Activated naive CD4-positive, alpha-beta T cell treated with anti-CD3 and anti-CD28 coated beads, Interleukin-2, amount 10 ng/mL, durations not matched to agents 7 days and 5 days (primary cell): Measurements from ENCODE around the gene RAD51B.

Experiments used
- CTCF ChIA-PET: fragments of 350-600 bp; sonication (Branson Sonifier 250); formaldehyde crosslinking; loops from one replicate; lab custom pipeline; 2021; ENCODE audit warnings: antibody characterized with exemption; lab: Charles Lee
- DNase-seq: peaks from one replicate; pipeline ENCODE4 v3.0.0-alpha.2; 2020
- H3K27ac Mint-ChIP-seq: one replicate; pipeline ENCODE4 v1.8.0; 2021; ENCODE audit warnings: mild to moderate bottlenecking, moderate library complexity, mixed read lengths
- H3K27me3 Mint-ChIP-seq: one replicate; pipeline ENCODE4 v1.8.0; 2021; ENCODE audit warnings: mild to moderate bottlenecking, mixed read lengths
- H3K36me3 Mint-ChIP-seq: one replicate; pipeline ENCODE4 v1.8.0; 2021; ENCODE audit warnings: mixed read lengths
- H3K4me1 Mint-ChIP-seq: one replicate; pipeline ENCODE4 v1.8.0; 2021; ENCODE audit warnings: mixed read lengths
- H3K4me3 Mint-ChIP-seq: one replicate; pipeline ENCODE4 v1.8.0; 2021; ENCODE audit warnings: mild to moderate bottlenecking, moderate library complexity, mixed read lengths
- H3K9me3 Mint-ChIP-seq: one replicate; pipeline ENCODE4 v1.8.0; 2021; ENCODE audit warnings: mixed read lengths

Gene RAD51B

DNA sequence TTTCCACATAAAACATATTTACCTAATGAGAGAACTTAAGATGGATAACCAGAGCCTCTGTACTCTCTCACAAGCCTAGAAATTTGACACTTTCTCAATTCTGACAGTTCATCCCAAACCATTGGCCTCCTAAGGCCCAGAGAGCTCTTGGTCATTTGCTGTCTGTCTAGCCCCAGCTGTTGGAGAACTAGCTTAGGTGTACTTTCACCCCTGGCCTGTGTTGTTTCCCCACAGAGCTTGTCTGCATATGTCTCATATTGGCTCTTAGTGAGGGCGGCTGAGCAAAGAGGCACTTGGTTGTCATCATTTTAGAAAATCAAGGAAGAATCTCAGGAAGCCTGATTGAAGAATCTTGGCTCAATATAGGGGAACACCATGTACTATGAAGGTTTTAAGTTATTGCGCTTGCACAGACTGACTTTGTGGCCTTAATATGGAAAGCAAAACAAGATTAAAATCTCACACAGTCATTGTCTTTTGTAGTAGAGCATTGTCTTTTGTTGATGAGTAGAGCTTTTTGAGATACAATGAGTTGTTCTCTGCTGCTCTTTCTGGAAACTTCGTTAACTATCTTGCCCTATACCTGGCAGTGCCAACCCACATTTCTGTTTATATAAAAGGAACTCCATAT, 324.6 kb downstream of the RAD51B start:
- Mint-ChIP-seq H3K27me3 (no peaks in the 10 kb centered on the region), H3K36me3 (peaks cover 5% of the 10 kb centered on the region), H3K9me3 (peaks cover 7% of the 10 kb centered on the region), H3K4me3 (no peak overlapping the region), H3K27ac (no peak overlapping the region), H3K4me1 (no peaks in the 10 kb centered on the region)
- DNase-seq = no peak
- CTCF ChIA-PET = no interaction called here

DNA sequence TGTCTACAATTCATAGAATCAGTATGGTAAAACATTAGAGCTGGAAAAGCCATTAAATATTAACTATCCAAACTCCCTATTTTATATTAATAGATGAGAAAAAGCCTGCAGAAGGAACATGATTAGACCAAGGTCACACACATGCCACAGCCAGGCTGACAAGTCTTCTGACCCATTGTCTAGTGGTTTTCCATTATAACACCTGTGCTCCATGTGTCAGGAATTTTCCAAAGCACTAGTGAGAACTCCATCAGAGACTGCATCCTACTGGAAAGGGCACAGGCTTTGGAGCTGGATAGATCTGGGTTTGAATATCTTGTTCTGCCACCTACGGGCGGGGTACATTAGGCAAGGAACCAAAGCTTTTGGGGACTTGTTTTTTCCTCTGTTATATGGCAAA, 325.5 kb downstream of the RAD51B start:
- CTCF ChIA-PET = no interaction called here
- no peak for DNase-seq

DNA sequence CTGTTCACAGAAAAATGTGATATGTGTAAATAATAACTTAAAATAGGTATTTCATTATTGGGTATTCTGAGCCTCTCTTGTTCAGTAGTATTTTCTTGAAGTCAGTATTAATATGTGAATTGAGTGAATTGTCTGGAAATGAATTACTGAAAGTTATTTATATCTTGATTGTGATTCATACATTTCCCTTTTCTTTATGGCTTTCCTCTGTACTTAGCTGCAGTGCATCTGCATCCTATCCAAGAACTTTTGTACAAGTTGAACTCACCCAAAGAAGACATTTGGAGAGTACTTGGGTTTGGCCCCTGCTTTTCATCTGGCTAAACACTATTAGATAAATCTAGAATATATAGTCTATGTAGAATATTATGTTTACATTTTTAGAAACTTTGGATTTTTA, 326.0 kb downstream of the RAD51B start:
- H3K4me3 Mint-ChIP-seq = no peak overlapping the region
- peaks cover 8% of the 10 kb centered on the region for H3K9me3 Mint-ChIP-seq
- no peaks in the 10 kb centered on the region for H3K27me3 Mint-ChIP-seq
- peaks cover 5% of the 10 kb centered on the region for H3K36me3 Mint-ChIP-seq
- no peak for DNase-seq
- CTCF ChIA-PET = no interaction called here
- no peaks in the 10 kb centered on the region for H3K4me1 Mint-ChIP-seq
- H3K27ac Mint-ChIP-seq = no peak overlapping the region

More for the DNA sequence above, 325.5 kb downstream of the RAD51B start:
- H3K27ac Mint-ChIP-seq = no peak overlapping the region
- no peak overlapping the region for H3K4me3 Mint-ChIP-seq
- peaks cover 7% of the 10 kb centered on the region for H3K9me3 Mint-ChIP-seq
- no peaks in the 10 kb centered on the region for H3K27me3 Mint-ChIP-seq
- H3K36me3 Mint-ChIP-seq = peaks cover 5% of the 10 kb centered on the region
- H3K4me1 Mint-ChIP-seq = no peaks in the 10 kb centered on the region

DNA sequence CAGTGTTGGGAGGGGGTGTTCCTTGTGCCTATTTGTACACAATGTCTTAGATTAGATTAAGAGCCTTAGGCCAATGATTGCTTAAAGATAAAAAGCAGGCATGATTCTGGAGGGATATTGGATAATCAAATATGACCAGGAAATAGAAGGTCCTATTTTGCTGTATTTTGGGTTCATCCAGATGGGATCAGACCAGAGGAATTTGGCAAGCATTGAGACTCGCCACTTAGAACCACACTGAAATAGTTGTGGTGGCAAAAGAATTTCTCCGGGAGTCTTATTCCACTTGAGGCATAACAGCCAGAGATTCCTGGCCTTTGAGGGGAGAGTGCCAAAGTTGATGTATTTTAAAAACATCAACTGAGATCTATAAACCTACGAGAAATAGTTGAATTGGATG, 327.2 kb downstream of the RAD51B start:
- Mint-ChIP-seq H3K27me3 (no peaks in the 10 kb centered on the region), H3K4me3 (no peak overlapping the region), H3K27ac (no peak overlapping the region), H3K9me3 (peaks cover 14% of the 10 kb centered on the region), H3K4me1 (no peaks in the 10 kb centered on the region), H3K36me3 (peaks cover 5% of the 10 kb centered on the region)
- CTCF ChIA-PET = interaction anchor here (0.9 kb wide), 1 partner anchor 213 kb away, joined by 3 read pairs; no protein-coding TSS in a partner anchor
- no peak for DNase-seq

DNA sequence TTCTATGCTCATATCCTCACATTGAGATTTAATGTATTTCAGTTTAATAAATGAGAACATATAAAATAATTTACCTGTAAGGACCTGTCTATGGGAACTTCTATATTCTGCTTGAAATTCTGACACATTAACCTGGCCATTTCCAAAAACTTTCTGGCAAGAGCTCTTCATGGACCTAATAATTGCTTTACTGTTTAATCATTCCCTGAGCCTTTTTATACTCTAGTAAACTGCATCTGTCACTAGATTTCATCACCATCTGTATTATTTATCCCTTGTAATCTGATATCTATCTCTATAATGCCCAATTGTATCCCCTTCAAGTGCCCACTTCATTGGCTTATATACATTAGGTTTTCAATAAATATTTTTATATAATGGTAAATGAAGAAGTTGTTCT, 327.7 kb downstream of the RAD51B start:
- CTCF ChIA-PET = interaction anchor here (0.9 kb wide), 1 partner anchor 214 kb away, joined by 3 read pairs; no protein-coding TSS in a partner anchor
- Mint-ChIP-seq H3K4me3 (no peak overlapping the region), H3K36me3 (peaks cover 8% of the 10 kb centered on the region), H3K27ac (no peak overlapping the region), H3K27me3 (no peaks in the 10 kb centered on the region), H3K4me1 (no peaks in the 10 kb centered on the region), H3K9me3 (peaks cover 18% of the 10 kb centered on the region)
- no peak for DNase-seq

DNA sequence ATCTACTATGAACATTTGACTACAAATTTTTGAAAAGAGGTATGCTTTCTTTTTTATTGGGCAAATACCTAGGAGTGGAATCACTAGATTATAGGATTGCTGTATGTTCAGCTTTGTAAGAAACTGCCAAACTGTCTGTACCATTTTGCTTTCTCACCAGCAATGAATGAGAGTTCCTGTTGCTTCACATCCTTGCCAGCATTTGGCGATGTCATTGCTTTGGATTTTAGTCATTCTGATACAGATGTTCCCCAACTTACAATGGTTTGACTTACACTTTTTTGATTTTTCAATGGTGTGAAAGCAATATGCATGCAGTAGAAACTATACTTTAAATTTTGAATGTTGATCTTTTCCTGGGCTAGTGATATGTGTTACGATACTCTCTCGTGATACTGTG, 328.7 kb downstream of the RAD51B start:
- no peak for DNase-seq
- no peak overlapping the region for H3K4me3 Mint-ChIP-seq
- H3K4me1 Mint-ChIP-seq = no peaks in the 10 kb centered on the region
- CTCF ChIA-PET = no interaction called here
- H3K36me3 Mint-ChIP-seq = peaks cover 8% of the 10 kb centered on the region
- H3K9me3 Mint-ChIP-seq = peaks cover 20% of the 10 kb centered on the region
- H3K27ac Mint-ChIP-seq = no peak overlapping the region
- no peaks in the 10 kb centered on the region for H3K27me3 Mint-ChIP-seq

DNA sequence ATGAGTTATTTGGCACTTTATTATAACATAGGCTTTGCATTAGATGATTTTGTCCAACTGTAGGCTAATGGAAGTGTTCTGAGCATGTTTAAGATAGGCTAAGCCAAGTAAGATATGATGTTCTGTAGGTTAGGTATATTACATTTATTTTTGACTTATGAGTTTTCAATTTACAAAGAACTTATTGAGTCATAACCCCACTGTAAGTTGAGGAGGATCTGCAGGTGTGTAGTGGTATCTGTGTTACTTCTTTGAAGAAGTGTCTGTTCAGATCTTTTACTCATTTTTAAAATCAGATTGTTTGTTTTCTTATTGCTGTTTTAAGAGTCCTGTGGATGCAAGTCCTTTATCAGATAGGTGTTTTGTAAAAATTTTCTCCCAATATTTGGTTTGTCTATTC, 329.2 kb downstream of the RAD51B start:
- H3K36me3 Mint-ChIP-seq = peaks cover 8% of the 10 kb centered on the region
- H3K27ac Mint-ChIP-seq = no peak overlapping the region
- no peaks in the 10 kb centered on the region for H3K27me3 Mint-ChIP-seq
- CTCF ChIA-PET = no interaction called here
- DNase-seq = no peak
- no peak overlapping the region for H3K4me3 Mint-ChIP-seq
- no peaks in the 10 kb centered on the region for H3K4me1 Mint-ChIP-seq
- H3K9me3 Mint-ChIP-seq = peaks cover 20% of the 10 kb centered on the region

DNA sequence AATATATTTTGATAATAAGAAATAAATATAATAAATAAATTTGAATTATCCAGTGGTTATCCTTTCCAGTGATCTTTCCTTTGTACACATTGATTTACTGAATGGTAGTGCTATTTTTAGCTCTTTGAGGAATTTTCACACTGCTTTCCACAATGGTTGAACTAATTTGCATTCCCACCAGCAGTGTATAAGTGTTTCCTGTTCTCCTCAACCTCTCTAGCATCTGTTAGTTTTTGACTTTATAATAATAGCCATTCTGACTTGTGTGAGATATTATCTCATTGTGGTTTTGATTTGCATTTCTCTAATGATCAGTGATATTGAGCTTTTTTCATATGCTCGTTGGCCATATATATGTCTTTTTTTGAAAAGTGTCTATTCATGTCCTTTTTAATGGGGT, 333.7 kb downstream of the RAD51B start:
- H3K4me3 Mint-ChIP-seq = no peak overlapping the region

DNA sequence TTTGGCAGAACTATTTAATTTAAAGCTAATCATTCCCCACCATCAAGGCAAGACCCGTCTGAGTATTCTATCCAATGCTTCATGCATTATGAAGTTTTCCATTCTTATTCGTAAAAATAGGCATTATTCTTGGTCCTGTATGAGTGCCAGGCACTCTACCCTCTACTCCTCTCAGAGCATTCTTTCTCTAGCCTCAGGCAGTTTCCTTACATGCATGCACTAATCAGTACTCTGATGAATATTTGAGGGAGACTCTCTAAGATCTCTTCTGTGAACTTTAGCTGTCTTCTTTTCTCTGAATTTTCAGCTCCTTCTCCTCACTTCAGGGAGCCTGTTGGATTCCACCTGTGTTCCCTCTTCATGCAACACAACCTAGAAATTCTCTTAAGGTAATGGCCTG, 334.7 kb downstream of the RAD51B start:
- CTCF ChIA-PET = no interaction called here
- peaks cover 3% of the 10 kb centered on the region for H3K36me3 Mint-ChIP-seq
- H3K9me3 Mint-ChIP-seq = peaks cover 20% of the 10 kb centered on the region

More for the DNA sequence above, 333.7 kb downstream of the RAD51B start:
- Mint-ChIP-seq H3K36me3 (peaks cover 5% of the 10 kb centered on the region), H3K27ac (no peak overlapping the region), H3K27me3 (no peaks in the 10 kb centered on the region), H3K4me1 (no peaks in the 10 kb centered on the region), H3K9me3 (peaks cover 27% of the 10 kb centered on the region)
- CTCF ChIA-PET = no interaction called here
- no peak for DNase-seq

DNA sequence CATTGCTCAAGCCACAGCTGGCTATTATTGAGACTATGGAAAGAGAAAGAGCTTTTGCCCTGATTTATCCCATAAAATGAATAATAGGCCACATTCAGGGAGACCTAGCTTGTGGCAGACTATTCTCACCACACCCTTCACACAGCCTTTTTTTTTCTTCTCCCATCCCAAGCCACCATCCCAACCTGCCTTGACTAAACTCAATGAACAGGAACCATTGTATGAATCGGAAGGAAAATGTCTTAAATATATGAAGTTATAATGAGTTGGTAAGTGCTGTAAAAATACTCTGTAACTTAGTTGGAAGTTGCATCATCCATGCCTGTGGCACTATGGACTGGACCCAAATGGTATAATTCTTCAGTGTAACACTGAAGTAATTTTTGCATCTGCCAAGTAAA, 338.4 kb downstream of the RAD51B start:
- H3K9me3 Mint-ChIP-seq = peaks cover 7% of the 10 kb centered on the region
- no peak overlapping the region for H3K27ac Mint-ChIP-seq
- no peaks in the 10 kb centered on the region for H3K4me1 Mint-ChIP-seq
- no peak overlapping the region for H3K4me3 Mint-ChIP-seq
- CTCF ChIA-PET = no interaction called here
- DNase-seq = no peak
- no peaks in the 10 kb centered on the region for H3K27me3 Mint-ChIP-seq
- no peaks in the 10 kb centered on the region for H3K36me3 Mint-ChIP-seq

More for the DNA sequence above, 334.7 kb downstream of the RAD51B start:
- DNase-seq = no peak
- no peak overlapping the region for H3K27ac Mint-ChIP-seq
- no peaks in the 10 kb centered on the region for H3K4me1 Mint-ChIP-seq
- no peak overlapping the region for H3K4me3 Mint-ChIP-seq
- no peaks in the 10 kb centered on the region for H3K27me3 Mint-ChIP-seq

DNA sequence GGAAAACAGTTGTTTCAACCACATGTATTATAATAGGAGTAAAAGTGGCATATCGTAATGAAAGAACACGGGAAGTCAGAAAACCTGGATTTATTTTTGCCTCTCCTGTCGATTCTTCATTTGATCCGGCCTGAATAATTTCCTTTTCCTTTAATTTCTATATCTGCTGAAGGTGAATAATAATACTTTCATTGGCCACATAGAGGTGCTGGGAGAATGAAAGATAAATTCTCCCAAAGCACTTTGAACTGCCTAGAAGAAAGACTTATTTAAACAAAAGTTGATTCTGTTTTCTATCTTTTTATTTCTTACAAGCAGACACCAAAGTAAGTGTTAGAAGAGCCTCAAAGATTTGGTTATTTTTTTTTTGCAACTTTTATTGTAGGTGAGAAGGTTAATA, 339.1 kb downstream of the RAD51B start:
- CTCF ChIA-PET = no interaction called here

DNA sequence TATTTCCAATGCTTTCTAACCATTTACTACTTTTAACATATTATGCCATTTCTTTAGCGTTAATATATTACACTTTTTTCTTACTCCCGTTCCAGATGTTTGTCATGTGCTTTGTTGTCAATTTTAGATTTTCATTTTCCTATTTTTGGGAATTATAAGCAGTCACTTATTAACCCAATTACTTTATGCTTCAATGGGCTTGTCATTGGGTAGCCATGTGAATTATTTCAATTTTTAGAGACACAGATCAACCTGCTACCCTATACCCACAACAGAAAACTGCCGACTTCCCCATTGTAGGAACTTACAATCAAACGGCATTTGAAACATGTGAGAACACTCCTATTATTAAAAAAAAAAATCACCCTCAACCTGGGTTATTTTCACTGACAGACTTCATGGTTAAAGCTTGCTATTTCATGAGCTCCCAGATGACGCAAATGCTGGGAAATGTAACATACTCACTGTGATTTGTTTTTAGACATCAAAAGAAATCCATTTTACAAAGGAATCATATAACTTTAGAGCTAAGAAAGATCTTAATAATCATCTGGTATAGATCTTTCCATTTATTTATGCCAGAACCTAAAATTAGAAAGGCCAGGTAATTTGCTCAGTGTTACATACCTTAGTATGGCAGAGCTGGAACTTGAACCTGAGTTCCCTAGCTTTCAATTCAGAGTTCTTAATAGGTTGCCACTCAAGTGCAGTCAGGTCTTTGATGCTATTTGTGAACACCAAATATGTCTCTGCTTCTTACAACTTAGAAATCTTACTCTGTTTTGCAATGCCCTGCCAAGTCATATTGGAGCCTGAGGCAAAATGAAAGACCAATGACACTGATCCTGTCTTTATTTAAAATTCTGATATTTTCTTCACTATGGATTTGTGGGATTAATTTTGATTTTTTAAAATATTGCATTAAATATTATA, 340.4 kb downstream of the RAD51B start:
- Mint-ChIP-seq H3K36me3 (no peaks in the 10 kb centered on the region), H3K4me1 (no peaks in the 10 kb centered on the region), H3K9me3 (no peaks in the 10 kb centered on the region), H3K27ac (no peak overlapping the region), H3K4me3 (no peak overlapping the region), H3K27me3 (no peaks in the 10 kb centered on the region)
- CTCF ChIA-PET = no interaction called here
- no peak for DNase-seq

More for the DNA sequence above, 339.1 kb downstream of the RAD51B start:
- H3K27ac Mint-ChIP-seq = no peak overlapping the region
- DNase-seq = no peak
- H3K27me3 Mint-ChIP-seq = no peaks in the 10 kb centered on the region
- H3K4me1 Mint-ChIP-seq = no peaks in the 10 kb centered on the region
- no peaks in the 10 kb centered on the region for H3K36me3 Mint-ChIP-seq
- H3K4me3 Mint-ChIP-seq = no peak overlapping the region
- peaks cover 7% of the 10 kb centered on the region for H3K9me3 Mint-ChIP-seq

DNA sequence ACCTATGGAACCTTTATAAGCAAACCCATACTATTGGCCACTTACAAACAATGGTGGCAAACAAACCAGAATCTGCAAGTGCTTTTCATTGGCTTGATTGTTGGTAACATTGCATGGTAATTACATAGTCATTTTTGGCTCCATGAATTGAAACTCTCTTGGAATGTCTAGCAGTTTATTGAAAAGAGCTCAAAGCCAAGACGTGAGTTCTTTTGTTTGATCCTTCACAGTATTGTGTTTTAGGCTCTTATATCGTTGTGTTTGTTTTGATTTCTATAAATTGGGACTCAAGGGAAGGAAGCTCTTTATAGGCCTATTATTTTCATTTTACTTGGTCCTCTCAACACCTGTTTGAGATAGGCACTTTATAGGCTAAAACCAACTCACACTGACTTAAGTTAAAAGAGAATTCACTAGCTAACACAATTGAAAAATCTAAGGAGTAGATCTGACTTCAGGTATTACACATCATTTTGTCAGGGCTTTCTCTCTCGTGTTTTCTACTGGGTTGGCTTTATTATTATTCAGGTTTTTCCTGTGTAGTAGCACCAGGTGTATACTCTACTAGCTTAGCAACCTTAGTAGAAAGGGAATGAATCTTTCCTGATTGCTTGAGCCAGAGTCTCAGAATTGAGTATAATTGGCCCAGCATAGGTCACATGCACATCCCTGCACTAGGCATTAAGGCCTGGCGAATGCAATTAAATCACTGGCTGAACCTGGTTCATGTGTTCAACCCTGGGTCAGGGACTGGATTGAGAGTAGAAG, 341.4 kb downstream of the RAD51B start:
- CTCF ChIA-PET = no interaction called here
- Mint-ChIP-seq H3K27ac (no peak overlapping the region), H3K9me3 (no peaks in the 10 kb centered on the region)

DNA sequence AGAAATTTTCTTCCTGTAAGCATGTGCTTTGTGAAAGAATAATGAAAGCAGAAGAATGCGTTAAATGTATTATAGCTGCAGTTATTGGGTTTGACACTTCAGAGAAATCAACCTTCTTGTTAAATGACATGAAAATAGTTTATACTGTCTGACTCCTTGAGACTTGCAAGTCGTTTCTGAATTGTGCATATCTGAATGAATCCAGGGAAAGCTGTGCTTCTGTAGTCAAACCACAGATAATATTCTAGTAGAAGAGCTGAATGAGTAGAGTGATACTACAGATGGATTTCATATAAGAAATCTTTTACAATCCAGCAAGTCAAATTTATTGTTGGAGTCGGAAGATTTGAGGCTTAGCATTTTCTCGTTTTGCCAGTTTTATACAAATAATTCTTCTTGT, 343.3 kb downstream of the RAD51B start:
- DNase-seq = no peak
- Mint-ChIP-seq H3K36me3 (no peaks in the 10 kb centered on the region), H3K9me3 (no peaks in the 10 kb centered on the region), H3K4me1 (no peaks in the 10 kb centered on the region), H3K27me3 (no peaks in the 10 kb centered on the region), H3K4me3 (no peak overlapping the region), H3K27ac (no peak overlapping the region)
- CTCF ChIA-PET = no interaction called here

More for the DNA sequence above, 341.4 kb downstream of the RAD51B start:
- Mint-ChIP-seq H3K4me1 (no peaks in the 10 kb centered on the region), H3K27me3 (no peaks in the 10 kb centered on the region), H3K36me3 (no peaks in the 10 kb centered on the region), H3K4me3 (no peak overlapping the region)
- no peak for DNase-seq
